WTC11 (cell line): Measurements from ENCODE around the gene ADIPOR2. TPM values are rescaled to one million over a fixed set of nuclear protein-coding genes. Genes with fewer than 3 reads are reported as not detected.
A peak's percentile ranks its signal among the peaks of the same experiment; 100 is the strongest.

Experiments used
- ATAC-seq: fragments of 200-7000 bp; cut with Tn5 transposase; 2 replicates; pipeline ENCODE4 v1.10.0; 2021; ENCODE audit warnings: mild to moderate bottlenecking, moderate library complexity
- CTCF ChIA-PET: fragments of 300-600 bp; sonication (Branson Sonifier 250); formaldehyde crosslinking; loops from one replicate; lab custom pipeline; 2021; ENCODE audit warnings: antibody characterized with exemption; lab: Charles Lee
- POLR2A ChIA-PET: fragments of 350-600 bp; sonication (Branson Sonifier 250); formaldehyde crosslinking; loops from one replicate; lab custom pipeline; 2021; ENCODE audit warnings: antibody characterized with exemption; lab: Charles Lee
- DNase-seq: peaks from one replicate; pipeline ENCODE4 v3.0.0; 2021; ENCODE audit warnings: low spot score
- H3K27ac Mint-ChIP-seq: 2 replicates; pipeline ENCODE4 v1.8.0; 2021; ENCODE audit warnings: mixed read lengths
- H3K27me3 Mint-ChIP-seq: 2 replicates; pipeline ENCODE4 v1.8.0; 2021; ENCODE audit warnings: low read depth, mild to moderate bottlenecking, moderate library complexity, mixed read lengths
- H3K36me3 Mint-ChIP-seq: 2 replicates; pipeline ENCODE4 v1.8.0; 2021; ENCODE audit warnings: mixed read lengths
- H3K4me1 Mint-ChIP-seq: 2 replicates; pipeline ENCODE4 v1.8.0; 2022; ENCODE audit warnings: mixed read lengths
- H3K4me3 Mint-ChIP-seq: 2 replicates; pipeline ENCODE4 v1.8.0; 2021; ENCODE audit warnings: mild to moderate bottlenecking, moderate library complexity, mixed read lengths
- H3K9me3 Mint-ChIP-seq: 2 replicates; pipeline ENCODE4 v1.8.0; 2021; ENCODE audit warnings: mixed read lengths
- AR ChIP-seq: fragments of 250-450 bp; sonication (Bioruptor Pico); IDR thresholded peaks from 2 replicates; pipeline ENCODE4 v1.9.0; 2021; ENCODE audit warnings: mild to moderate bottlenecking
- ATF1 ChIP-seq: sonication (generic); formaldehyde crosslinking; IDR thresholded peaks from 2 replicates; pipeline ENCODE4 v1.8.1; 2023; ENCODE audit warnings: mild to moderate bottlenecking, moderate library complexity, missing genetic modification reagents
- ETV6 ChIP-seq: sonication (generic); formaldehyde crosslinking; IDR thresholded peaks from 2 replicates; pipeline ENCODE4 v1.8.1; 2022; ENCODE audit warnings: mild to moderate bottlenecking, missing genetic modification reagents
- FOXJ3 ChIP-seq: sonication (generic); formaldehyde crosslinking; IDR thresholded peaks from 2 replicates; pipeline ENCODE4 v1.9.0; 2021; ENCODE audit warnings: missing genetic modification reagents, mild to moderate bottlenecking, borderline replicate concordance
- GTF2I ChIP-seq: fragments of 250-450 bp; sonication (Bioruptor Pico); conservative IDR thresholded peaks from 2 replicates; pipeline ENCODE4 v1.4.0; 2021; ENCODE audit warnings: mild to moderate bottlenecking
- IRF2 ChIP-seq: sonication (generic); formaldehyde crosslinking; IDR thresholded peaks from 2 replicates; pipeline ENCODE4 v1.8.0; 2022; ENCODE audit warnings: low read depth, missing genetic modification reagents, borderline replicate concordance
- SMAD3 ChIP-seq: sonication (generic); formaldehyde crosslinking; IDR thresholded peaks from 2 replicates; pipeline ENCODE4 v1.8.0; 2022; ENCODE audit warnings: missing genetic modification reagents, mild to moderate bottlenecking, borderline replicate concordance
- ZNF138 ChIP-seq: sonication (generic); formaldehyde crosslinking; conservative IDR thresholded peaks from 2 replicates; pipeline ENCODE4 v1.8.1; 2022; ENCODE audit warnings: mild to moderate bottlenecking, moderate library complexity, missing genetic modification reagents
- ZNF219 ChIP-seq: sonication (generic); formaldehyde crosslinking; IDR thresholded peaks from 2 replicates; pipeline ENCODE4 v1.8.0; 2023; ENCODE audit warnings: missing genetic modification reagents, mild to moderate bottlenecking, borderline replicate concordance
- ZNF232 ChIP-seq: sonication (generic); formaldehyde crosslinking; IDR thresholded peaks from 2 replicates; pipeline ENCODE4 v1.8.0; 2022; ENCODE audit warnings: mild to moderate bottlenecking, missing genetic modification reagents
- ZNF423 ChIP-seq: fragments of 250-450 bp; sonication (Bioruptor Pico); IDR thresholded peaks from 2 replicates; pipeline ENCODE4 v2.1.2; 2022; ENCODE audit warnings: mild to moderate bottlenecking, moderate library complexity
- ZNF512 ChIP-seq: sonication (generic); formaldehyde crosslinking; IDR thresholded peaks from 2 replicates; pipeline ENCODE4 v1.8.1; 2022; ENCODE audit warnings: missing genetic modification reagents, borderline replicate concordance
- total RNA-seq: library from RNA; stranded (reverse); gene quantifications from 3 replicates; pipeline ENCODE4 v1.2.3, GENCODE V29; 2021
- TF ChIP-seq, protein P1 (sequence below): sonication (generic); formaldehyde crosslinking; IDR thresholded peaks from 2 replicates; pipeline ENCODE4 v1.8.0; 2022; ENCODE audit warnings: missing genetic modification reagents
- TF ChIP-seq, protein P2 (sequence below): sonication (generic); formaldehyde crosslinking; IDR thresholded peaks from 2 replicates; pipeline ENCODE4 v1.8.0; 2023; ENCODE audit warnings: mild to moderate bottlenecking, missing genetic modification reagents
- TF ChIP-seq, protein P3 (sequence below): sonication (generic); formaldehyde crosslinking; conservative IDR thresholded peaks from 2 replicates; pipeline ENCODE4 v1.8.1; 2023; ENCODE audit warnings: mild to moderate bottlenecking, low read depth, missing genetic modification reagents, moderate library complexity
- TF ChIP-seq, protein P4 (sequence below): sonication (generic); formaldehyde crosslinking; IDR thresholded peaks from 2 replicates; pipeline ENCODE4 v1.8.1; 2022; ENCODE audit warnings: low read depth, mild to moderate bottlenecking, moderate library complexity, missing genetic modification reagents, borderline replicate concordance
- TF ChIP-seq, protein P5 (sequence below): fragments of 250-450 bp; sonication (Bioruptor Pico); IDR thresholded peaks from 2 replicates; pipeline ENCODE4 v2.1.2; 2022; ENCODE audit warnings: mild to moderate bottlenecking, moderate library complexity

ADIPOR2 gene
- total RNA-seq, 1 experiment from 2014 or later = 38.4 TPM

- H3K27ac Mint-ChIP-seq = peak overlapping the region; percentile 8; the same call in 1 of the 2 replicates
- TF ChIP-seq FOXJ3 (no peak), SMAD3 (CRISPR knock-in tag) (no peak), ZNF219 (CRISPR knock-in tag) (no peak), ZNF512 (no peak), ETV6 (CRISPR knock-in tag) (no peak), ZNF423 (CRISPR knock-in tag) (no peak), ZNF232 (no peak), GTF2I (CRISPR knock-in tag) (no peak), ZNF138 (CRISPR knock-in tag) (no peak), AR (no peak), IRF2 (CRISPR knock-in tag) (no peak), ATF1 (CRISPR knock-in tag) (no peak)
- TF ChIP-seq, protein P1, sequence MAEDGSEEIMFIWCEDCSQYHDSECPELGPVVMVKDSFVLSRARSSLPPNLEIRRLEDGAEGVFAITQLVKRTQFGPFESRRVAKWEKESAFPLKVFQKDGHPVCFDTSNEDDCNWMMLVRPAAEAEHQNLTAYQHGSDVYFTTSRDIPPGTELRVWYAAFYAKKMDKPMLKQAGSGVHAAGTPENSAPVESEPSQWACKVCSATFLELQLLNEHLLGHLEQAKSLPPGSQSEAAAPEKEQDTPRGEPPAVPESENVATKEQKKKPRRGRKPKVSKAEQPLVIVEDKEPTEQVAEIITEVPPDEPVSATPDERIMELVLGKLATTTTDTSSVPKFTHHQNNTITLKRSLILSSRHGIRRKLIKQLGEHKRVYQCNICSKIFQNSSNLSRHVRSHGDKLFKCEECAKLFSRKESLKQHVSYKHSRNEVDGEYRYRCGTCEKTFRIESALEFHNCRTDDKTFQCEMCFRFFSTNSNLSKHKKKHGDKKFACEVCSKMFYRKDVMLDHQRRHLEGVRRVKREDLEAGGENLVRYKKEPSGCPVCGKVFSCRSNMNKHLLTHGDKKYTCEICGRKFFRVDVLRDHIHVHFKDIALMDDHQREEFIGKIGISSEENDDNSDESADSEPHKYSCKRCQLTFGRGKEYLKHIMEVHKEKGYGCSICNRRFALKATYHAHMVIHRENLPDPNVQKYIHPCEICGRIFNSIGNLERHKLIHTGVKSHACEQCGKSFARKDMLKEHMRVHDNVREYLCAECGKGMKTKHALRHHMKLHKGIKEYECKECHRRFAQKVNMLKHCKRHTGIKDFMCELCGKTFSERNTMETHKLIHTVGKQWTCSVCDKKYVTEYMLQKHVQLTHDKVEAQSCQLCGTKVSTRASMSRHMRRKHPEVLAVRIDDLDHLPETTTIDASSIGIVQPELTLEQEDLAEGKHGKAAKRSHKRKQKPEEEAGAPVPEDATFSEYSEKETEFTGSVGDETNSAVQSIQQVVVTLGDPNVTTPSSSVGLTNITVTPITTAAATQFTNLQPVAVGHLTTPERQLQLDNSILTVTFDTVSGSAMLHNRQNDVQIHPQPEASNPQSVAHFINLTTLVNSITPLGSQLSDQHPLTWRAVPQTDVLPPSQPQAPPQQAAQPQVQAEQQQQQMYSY (CRISPR knock-in tag) = no peak
- TF ChIP-seq, protein P2, sequence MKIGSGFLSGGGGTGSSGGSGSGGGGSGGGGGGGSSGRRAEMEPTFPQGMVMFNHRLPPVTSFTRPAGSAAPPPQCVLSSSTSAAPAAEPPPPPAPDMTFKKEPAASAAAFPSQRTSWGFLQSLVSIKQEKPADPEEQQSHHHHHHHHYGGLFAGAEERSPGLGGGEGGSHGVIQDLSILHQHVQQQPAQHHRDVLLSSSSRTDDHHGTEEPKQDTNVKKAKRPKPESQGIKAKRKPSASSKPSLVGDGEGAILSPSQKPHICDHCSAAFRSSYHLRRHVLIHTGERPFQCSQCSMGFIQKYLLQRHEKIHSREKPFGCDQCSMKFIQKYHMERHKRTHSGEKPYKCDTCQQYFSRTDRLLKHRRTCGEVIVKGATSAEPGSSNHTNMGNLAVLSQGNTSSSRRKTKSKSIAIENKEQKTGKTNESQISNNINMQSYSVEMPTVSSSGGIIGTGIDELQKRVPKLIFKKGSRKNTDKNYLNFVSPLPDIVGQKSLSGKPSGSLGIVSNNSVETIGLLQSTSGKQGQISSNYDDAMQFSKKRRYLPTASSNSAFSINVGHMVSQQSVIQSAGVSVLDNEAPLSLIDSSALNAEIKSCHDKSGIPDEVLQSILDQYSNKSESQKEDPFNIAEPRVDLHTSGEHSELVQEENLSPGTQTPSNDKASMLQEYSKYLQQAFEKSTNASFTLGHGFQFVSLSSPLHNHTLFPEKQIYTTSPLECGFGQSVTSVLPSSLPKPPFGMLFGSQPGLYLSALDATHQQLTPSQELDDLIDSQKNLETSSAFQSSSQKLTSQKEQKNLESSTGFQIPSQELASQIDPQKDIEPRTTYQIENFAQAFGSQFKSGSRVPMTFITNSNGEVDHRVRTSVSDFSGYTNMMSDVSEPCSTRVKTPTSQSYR = no peak
- TF ChIP-seq, protein P3, sequence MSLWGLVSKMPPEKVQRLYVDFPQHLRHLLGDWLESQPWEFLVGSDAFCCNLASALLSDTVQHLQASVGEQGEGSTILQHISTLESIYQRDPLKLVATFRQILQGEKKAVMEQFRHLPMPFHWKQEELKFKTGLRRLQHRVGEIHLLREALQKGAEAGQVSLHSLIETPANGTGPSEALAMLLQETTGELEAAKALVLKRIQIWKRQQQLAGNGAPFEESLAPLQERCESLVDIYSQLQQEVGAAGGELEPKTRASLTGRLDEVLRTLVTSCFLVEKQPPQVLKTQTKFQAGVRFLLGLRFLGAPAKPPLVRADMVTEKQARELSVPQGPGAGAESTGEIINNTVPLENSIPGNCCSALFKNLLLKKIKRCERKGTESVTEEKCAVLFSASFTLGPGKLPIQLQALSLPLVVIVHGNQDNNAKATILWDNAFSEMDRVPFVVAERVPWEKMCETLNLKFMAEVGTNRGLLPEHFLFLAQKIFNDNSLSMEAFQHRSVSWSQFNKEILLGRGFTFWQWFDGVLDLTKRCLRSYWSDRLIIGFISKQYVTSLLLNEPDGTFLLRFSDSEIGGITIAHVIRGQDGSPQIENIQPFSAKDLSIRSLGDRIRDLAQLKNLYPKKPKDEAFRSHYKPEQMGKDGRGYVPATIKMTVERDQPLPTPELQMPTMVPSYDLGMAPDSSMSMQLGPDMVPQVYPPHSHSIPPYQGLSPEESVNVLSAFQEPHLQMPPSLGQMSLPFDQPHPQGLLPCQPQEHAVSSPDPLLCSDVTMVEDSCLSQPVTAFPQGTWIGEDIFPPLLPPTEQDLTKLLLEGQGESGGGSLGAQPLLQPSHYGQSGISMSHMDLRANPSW (CRISPR knock-in tag) = no peak
- TF ChIP-seq, protein P4, sequence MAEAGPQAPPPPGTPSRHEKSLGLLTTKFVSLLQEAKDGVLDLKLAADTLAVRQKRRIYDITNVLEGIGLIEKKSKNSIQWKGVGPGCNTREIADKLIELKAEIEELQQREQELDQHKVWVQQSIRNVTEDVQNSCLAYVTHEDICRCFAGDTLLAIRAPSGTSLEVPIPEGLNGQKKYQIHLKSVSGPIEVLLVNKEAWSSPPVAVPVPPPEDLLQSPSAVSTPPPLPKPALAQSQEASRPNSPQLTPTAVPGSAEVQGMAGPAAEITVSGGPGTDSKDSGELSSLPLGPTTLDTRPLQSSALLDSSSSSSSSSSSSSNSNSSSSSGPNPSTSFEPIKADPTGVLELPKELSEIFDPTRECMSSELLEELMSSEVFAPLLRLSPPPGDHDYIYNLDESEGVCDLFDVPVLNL (CRISPR knock-in tag) = no peak
- TF ChIP-seq, protein P5, sequence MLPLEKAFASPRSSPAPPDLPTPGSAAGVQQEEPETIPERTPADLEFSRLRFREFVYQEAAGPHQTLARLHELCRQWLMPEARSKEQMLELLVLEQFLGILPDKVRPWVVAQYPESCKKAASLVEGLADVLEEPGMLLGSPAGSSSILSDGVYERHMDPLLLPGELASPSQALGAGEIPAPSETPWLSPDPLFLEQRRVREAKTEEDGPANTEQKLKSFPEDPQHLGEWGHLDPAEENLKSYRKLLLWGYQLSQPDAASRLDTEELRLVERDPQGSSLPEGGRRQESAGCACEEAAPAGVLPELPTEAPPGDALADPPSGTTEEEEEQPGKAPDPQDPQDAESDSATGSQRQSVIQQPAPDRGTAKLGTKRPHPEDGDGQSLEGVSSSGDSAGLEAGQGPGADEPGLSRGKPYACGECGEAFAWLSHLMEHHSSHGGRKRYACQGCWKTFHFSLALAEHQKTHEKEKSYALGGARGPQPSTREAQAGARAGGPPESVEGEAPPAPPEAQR (CRISPR knock-in tag) = no peak
- H3K36me3 Mint-ChIP-seq = peaks cover 47% of the 10 kb centered on the region
- H3K4me1 Mint-ChIP-seq = peaks cover 11% of the 10 kb centered on the region
- H3K9me3 Mint-ChIP-seq = peaks cover 30% of the 10 kb centered on the region
- POLR2A ChIA-PET = no interaction called here
- CTCF ChIA-PET = no interaction called here
- DNase-seq (no peak), ATAC-seq (no peak)
- H3K27me3 Mint-ChIP-seq = no peaks in the 10 kb centered on the region; the same call in 1 of the 2 replicates
- no peak overlapping the region for H3K4me3 Mint-ChIP-seq
Observed at GRCh38 chr12:1716911-1717310, 26.0 kb downstream of the ADIPOR2 start.
